HL-60 (cell line): ENCODE measurements around the gene ZNF266.

Source experiments
- DNase-seq, 2 experiments: peaks; one replicate each; pipeline ENCODE4 v3.0.0-alpha.2; 2010 to 2020; ENCODE audit warnings: low read depth in 1 of 2, low spot score in 1 of 2
- H3K27ac ChIP-seq: fragments of 250-450 bp; sonication (Bioruptor Pico); replicated peaks from 2 replicates; pipeline ENCODE4 v1.5.1; 2020; ENCODE audit warnings: mild to moderate bottlenecking, moderate library complexity
- H3K27me3 ChIP-seq: fragments of 250-450 bp; sonication (Bioruptor Pico); 2 replicates; pipeline ENCODE4 v1.5.1; 2021; ENCODE audit warnings: mild to moderate bottlenecking, moderate library complexity; ENCODE audit not compliant: insufficient read depth, poor library complexity, severe bottlenecking
- H3K4me3 ChIP-seq: replicated peaks from 2 replicates; pipeline ENCODE4 v1.5.1; 2011; ENCODE audit warnings: mild to moderate bottlenecking, control low read depth, low read length; ENCODE audit not compliant: insufficient read depth
- CTCF ChIP-seq: IDR thresholded peaks from one replicate; pipeline ENCODE4 v1.5.1; 2011; ENCODE audit warnings: low read length, control low read depth, inconsistent platforms; ENCODE audit not compliant: insufficient read depth
- GABPA ChIP-seq: IDR thresholded peaks from 2 replicates; pipeline ENCODE4 v1.6.1; 2012; ENCODE audit warnings: low read depth
- POLR2AphosphoS5 ChIP-seq: IDR thresholded peaks from 2 replicates; pipeline ENCODE4 v1.6.1; 2012; ENCODE audit warnings: low read depth
- REST ChIP-seq: IDR thresholded peaks from 2 replicates; pipeline ENCODE4 v1.6.1; 2012; ENCODE audit warnings: low read depth; ENCODE audit not compliant: insufficient replicate concordance
- SPI1 ChIP-seq: IDR thresholded peaks from 2 replicates; pipeline ENCODE4 v1.6.1; 2012; ENCODE audit warnings: low read depth, mild to moderate bottlenecking, borderline replicate concordance

Gene ZNF266

GRCh38 chr19:9370738-9371619 is 64.4 kb downstream of the ZNF266 start:
- H3K4me3 ChIP-seq, result no peak overlapping the region
- H3K27me3 ChIP-seq, result no peaks in the 10 kb centered on the region
- no peak for DNase-seq
- TF ChIP-seq SPI1 (no peak), GABPA (no peak), CTCF (no peak), REST (no peak), POLR2AphosphoS5 (no peak)
- H3K27ac ChIP-seq, result no peak overlapping the region

- DNase-seq, result peak in 1 of 2 experiments; percentile 3
- TF ChIP-seq POLR2AphosphoS5 (0 out of 2 replicates have a peak, but pooled peaks have one; percentile 15), REST (no peak), SPI1 (no peak), CTCF (no peak), GABPA (peak; percentile 50; the same call in 1 of the 2 replicates)
- no peaks in the 10 kb centered on the region for H3K27me3 ChIP-seq
- no peak within 1 kb of the TSS for H3K4me3 ChIP-seq
- no peak within 1 kb of the TSS for H3K27ac ChIP-seq
Measured at GRCh38 chr19:9362905-9363304, 72.5 kb downstream of the ZNF266 start, which contains the start of gene ZNF177. TSS of gene ZNF177 (plus strand) at chr19:9363013. CDS start at chr19:9378312, 15,299 bp downstream.
